Measurements from ENCODE around the gene VTI1A.
"Not testable (repeated sequence)": the region's sequence is repeated elsewhere in the genome, so short reads cannot be mapped to it uniquely, and the experiment has no call there.

VTI1A gene

DNA sequence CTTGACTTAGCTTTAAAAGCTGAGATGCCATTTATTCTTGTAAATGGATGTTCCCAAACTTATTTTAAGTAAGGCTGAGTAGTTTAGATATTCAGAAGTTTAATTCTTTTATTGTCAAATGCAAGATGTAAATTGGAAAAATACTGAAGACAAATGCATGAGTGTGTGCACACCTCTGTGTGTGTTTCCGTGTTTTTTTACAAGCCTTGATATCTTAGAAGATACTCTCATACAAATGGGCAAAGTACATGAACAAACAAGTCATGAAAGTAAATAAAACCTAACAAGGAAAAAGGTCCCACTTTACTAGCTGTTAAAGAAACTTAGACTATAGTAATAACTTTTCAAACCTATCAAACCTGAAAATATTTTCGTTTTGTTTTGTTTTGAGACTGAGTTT is 44.1 kb upstream of the VTI1A start (continued):
- TF ChIP-seq ZBTB26 (tag by site-specific recombination; optimal IDR thresholded peaks at IDR 0.05) (no peak), ZNF677 (tag by site-specific recombination; IDR thresholded peaks at IDR 0.05) (no peak), ZBTB6 (tag by site-specific recombination; IDR thresholded peaks at IDR 0.05) (no peak), TSHZ1 (tag by site-specific recombination; IDR thresholded peaks at IDR 0.05; ENCODE audit: borderline replicate concordance) (no peak), ZBTB44 (tag by site-specific recombination; IDR thresholded peaks at IDR 0.05) (no peak), ZNF645 (tag by site-specific recombination; IDR thresholded peaks at IDR 0.05) (no peak)

DNA sequence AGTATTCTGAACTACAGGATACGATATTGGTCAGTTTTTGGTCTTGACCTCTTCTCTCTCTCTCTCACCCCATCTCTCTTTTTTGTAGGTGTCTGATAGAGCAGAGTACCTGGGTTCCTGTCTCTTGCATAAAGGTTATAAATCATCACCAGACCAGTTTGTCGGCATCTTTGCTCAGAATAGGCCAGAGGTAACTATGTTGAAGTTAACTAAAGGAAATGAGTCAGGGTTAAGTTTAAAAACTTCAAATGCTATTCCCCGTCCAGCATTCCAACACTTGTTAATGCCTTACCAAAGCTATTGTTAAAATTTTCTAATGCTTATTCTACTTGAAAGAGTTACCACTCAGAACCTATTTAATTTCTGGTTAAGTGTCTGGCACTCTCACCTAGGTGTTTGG is 42.4 kb upstream of the VTI1A start:
- no peaks in the 10 kb centered on the region for H3K4me1 ChIP-seq (ENCODE audit: control insufficient read depth, insufficient read depth, low read length)
- CTCF ChIA-PET: interaction anchor here (0.6 kb wide), 1 partner anchor 1116 kb away, joined by 3 read pairs; no protein-coding TSS in a partner anchor
- POLR2A ChIA-PET: no interaction called here
- no peak for TF ChIP-seq ZBTB7A (tag by site-specific recombination; IDR thresholded peaks at IDR 0.05; ENCODE audit: low read depth)
- no peak for TF ChIP-seq SP2 (tag by site-specific recombination; IDR thresholded peaks at IDR 0.05)
- TF ChIP-seq ZNF292 (tag by site-specific recombination; IDR thresholded peaks at IDR 0.05; ENCODE audit: borderline replicate concordance, low read depth): no peak
- TF ChIP-seq ZNF354C (tag by site-specific recombination; IDR thresholded peaks at IDR 0.05; ENCODE audit: borderline replicate concordance, low read depth): no peak
- no peak overlapping the region for H3K4me3 ChIP-seq (ENCODE audit: low read depth, low read length)
- H3K27ac ChIP-seq (ENCODE audit: extremely low read depth, low read depth, low read length): no peak overlapping the region
- no peaks in the 10 kb centered on the region for H3K36me3 ChIP-seq (ENCODE audit: control insufficient read depth in 2 of 2, insufficient read depth in 1 of 2, low read length in 2 of 2)
- no peaks in the 10 kb centered on the region for H3K9me3 ChIP-seq (ENCODE audit: control insufficient read depth, insufficient read depth, low read depth, low read length)

DNA sequence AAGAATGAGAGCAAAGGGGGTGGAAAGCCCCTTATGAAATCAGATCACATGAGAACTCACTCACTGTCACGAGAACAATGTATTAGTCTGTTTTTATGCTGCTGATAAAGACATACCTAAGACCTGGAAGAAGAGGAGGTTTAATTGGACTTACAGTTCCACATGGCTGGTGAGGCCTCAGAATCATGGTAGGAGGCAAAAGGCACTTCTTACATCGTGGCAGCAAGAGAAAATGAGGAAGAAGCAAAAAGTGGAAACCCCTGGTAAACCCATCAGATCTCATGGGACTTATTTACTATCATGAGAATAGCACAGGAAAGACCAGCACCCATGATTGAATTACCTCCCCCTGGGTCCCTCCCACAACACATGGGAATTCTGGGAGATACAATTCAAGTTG is 40.2 kb upstream of the VTI1A start:
- H3K9me3 ChIP-seq (ENCODE audit: control insufficient read depth, insufficient read depth, low read depth, low read length); H3K4me3 ChIP-seq (ENCODE audit: low read depth, low read length); H3K27ac ChIP-seq (ENCODE audit: extremely low read depth, low read depth, low read length); CTCF ChIA-PET; H3K4me1 ChIP-seq (ENCODE audit: control insufficient read depth, insufficient read depth, low read length); H3K36me3 ChIP-seq (ENCODE audit: control insufficient read depth in 2 of 2, insufficient read depth in 1 of 2, low read length in 2 of 2); POLR2A ChIA-PET: not testable (repeated sequence)

- ChIA-PET CTCF (no interaction called here), POLR2A (no interaction called here)
- Histone ChIP-seq H3K4me3 (ENCODE audit: low read depth, low read length) (no peak overlapping the region), H3K4me1 (ENCODE audit: control insufficient read depth, insufficient read depth, low read length) (no peaks in the 10 kb centered on the region), H3K36me3 (ENCODE audit: control insufficient read depth in 2 of 2, insufficient read depth in 1 of 2, low read length in 2 of 2) (no peaks in the 10 kb centered on the region), H3K9me3 (ENCODE audit: control insufficient read depth, insufficient read depth, low read depth, low read length) (no peaks in the 10 kb centered on the region), H3K27ac (ENCODE audit: extremely low read depth, low read depth, low read length) (no peak overlapping the region)
- TF ChIP-seq ZNF600 (tag by site-specific recombination; IDR thresholded peaks at IDR 0.05) (no peak), ZXDB (tag by site-specific recombination; IDR thresholded peaks at IDR 0.05) (no peak), REST (tag by site-specific recombination; IDR thresholded peaks at IDR 0.05) (no peak), ZNF335 (tag by site-specific recombination; conservative IDR thresholded peaks at IDR 0.05) (no peak), KLF7 (tag by site-specific recombination; IDR thresholded peaks at IDR 0.05; ENCODE audit: borderline replicate concordance) (no peak)
- TF ChIP-seq, protein P1, sequence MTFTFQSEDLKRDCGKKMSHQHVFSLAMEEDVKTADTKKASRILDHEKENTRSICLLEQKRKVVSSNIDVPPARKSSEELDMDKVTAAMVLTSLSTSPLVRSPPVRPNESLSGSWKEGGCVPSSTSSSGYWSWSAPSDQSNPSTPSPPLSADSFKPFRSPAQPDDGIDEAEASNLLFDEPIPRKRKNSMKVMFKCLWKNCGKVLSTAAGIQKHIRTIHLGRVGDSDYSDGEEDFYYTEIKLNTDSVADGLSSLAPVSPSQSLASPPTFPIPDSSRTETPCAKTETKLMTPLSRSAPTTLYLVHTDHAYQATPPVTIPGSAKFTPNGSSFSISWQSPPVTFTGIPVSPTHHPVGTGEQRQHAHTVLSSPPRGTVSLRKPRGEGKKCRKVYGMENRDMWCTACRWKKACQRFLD (tag by site-specific recombination; IDR thresholded peaks at IDR 0.05): no peak
Measured at GRCh38 chr10:112407696-112408095, 39.3 kb upstream of the VTI1A start.
